Peyer's patch (tissue), 4 donors: ENCODE results near the gene KDM1B. TPM values are rescaled to one million over a fixed set of nuclear protein-coding genes. Genes with fewer than 3 reads are reported as not detected.
A peak's percentile ranks its signal among the peaks of the same experiment; 100 is the strongest.

Experiments
- DNase-seq, 3 donors: peaks; one replicate each; pipeline ENCODE4 v3.0.0-alpha.2; 2017 to 2019
- H3K27ac ChIP-seq, 4 donors: fragments of 200-600 bp; sonication (generic); one replicate each; pipeline ENCODE4 v1.5.1; 2016 to 2019
- H3K27me3 ChIP-seq, 2 donors: fragments of 200-600 bp; sonication (generic); one replicate each; pipeline ENCODE4 v1.5.1; 2019
- H3K36me3 ChIP-seq, 3 donors: fragments of 200-600 bp; sonication (generic); one replicate each; pipeline ENCODE4 v1.5.1; 2016 to 2019
- H3K4me1 ChIP-seq, 4 donors: fragments of 200-600 bp; sonication (generic); one replicate each; pipeline ENCODE4 v1.5.1; 2016 to 2019
- H3K4me3 ChIP-seq, 4 donors: fragments of 200-600 bp; sonication (generic); 1 replicate in 3 of 4; 2 replicates in 1 of 4; pipeline ENCODE4 v1.5.1; 2016 to 2019; ENCODE audit warnings: mild to moderate bottlenecking in 1 of 4
- H3K9me3 ChIP-seq, 4 donors: fragments of 200-600 bp; sonication (generic); one replicate each; pipeline ENCODE4 v1.5.1; 2016 to 2019; ENCODE audit warnings: mild to moderate bottlenecking in 1 of 4
- CTCF ChIP-seq, 6 experiments: fragments of 450-650 bp in 4 of 6; fragments of 200-600 bp in 2 of 6; sonication (generic) in 1 of 6; IDR thresholded peaks; one replicate each; pipeline ENCODE4 v1.5.1; 2017 to 2019; ENCODE audit warnings: antibody characterized with exemption in 6 of 6, mild to moderate bottlenecking in 3 of 6, moderate library complexity in 1 of 6
- POLR2A ChIP-seq, 2 donors: fragments of 450-650 bp; IDR thresholded peaks; one replicate each; pipeline ENCODE4 v1.5.1; 2017; ENCODE audit warnings: antibody characterized with exemption in 2 of 2, mild to moderate bottlenecking in 2 of 2, moderate library complexity in 2 of 2
- total RNA-seq, 4 donors: library from RNA; depleted of rRNA; stranded (reverse); fragments of >200 nt; gene quantifications; one replicate each; pipeline ENCODE4 v1.1.0, GENCODE V29; 2016

Gene KDM1B
- total RNA-seq, 4 donors from 2014 or later: 15.1 to 22.1 (median 19.1) TPM

- Histone ChIP-seq H3K4me1 (peaks cover 2 to 6% (median 3%) of the 10 kb centered on the region in 4 donors), H3K27ac (no peak overlapping the region), H3K4me3 (no peak overlapping the region), H3K27me3 (no peaks in the 10 kb centered on the region), H3K36me3 (no peaks in the 10 kb centered on the region), H3K9me3 (no peaks in the 10 kb centered on the region)
- TF ChIP-seq CTCF (IDR thresholded peaks at IDR 0.05) (no peak), POLR2A (IDR thresholded peaks at IDR 0.05) (no peak)
- no peak for DNase-seq
Observed at GRCh38 chr6:18118330-18118729, 36.9 kb upstream of the KDM1B start.

- Histone ChIP-seq H3K4me3 (no peak overlapping the region), H3K4me1 (peaks cover 2 to 6% (median 3%) of the 10 kb centered on the region in 4 donors), H3K36me3 (no peaks in the 10 kb centered on the region), H3K9me3 (no peaks in the 10 kb centered on the region), H3K27me3 (no peaks in the 10 kb centered on the region), H3K27ac (peak overlapping the region in 1 of 4 donors; percentile 15)
- TF ChIP-seq CTCF (IDR thresholded peaks at IDR 0.05): no peak
- no peak for TF ChIP-seq POLR2A (IDR thresholded peaks at IDR 0.05)
- peak in 1 of 3 donors; percentile 65 for DNase-seq
Observed at GRCh38 chr6:18119236-18119635, 36.0 kb upstream of the KDM1B start.

- H3K27ac ChIP-seq: no peak overlapping the region
- H3K9me3 ChIP-seq: no peaks in the 10 kb centered on the region
- H3K36me3 ChIP-seq: no peaks in the 10 kb centered on the region
- no peaks in the 10 kb centered on the region for H3K27me3 ChIP-seq
- TF ChIP-seq POLR2A (IDR thresholded peaks at IDR 0.05) (no peak), CTCF (IDR thresholded peaks at IDR 0.05) (no peak)
- H3K4me3 ChIP-seq: peak overlapping the region in 3 of 4 donors; percentile 51 to 68 (median 58)
- peaks cover 2 to 6% (median 3%) of the 10 kb centered on the region in 4 donors for H3K4me1 ChIP-seq
- DNase-seq: peak in 1 of 3 donors; percentile 49
Observed at GRCh38 chr6:18121580-18122127, 33.6 kb upstream of the KDM1B start.

DNA sequence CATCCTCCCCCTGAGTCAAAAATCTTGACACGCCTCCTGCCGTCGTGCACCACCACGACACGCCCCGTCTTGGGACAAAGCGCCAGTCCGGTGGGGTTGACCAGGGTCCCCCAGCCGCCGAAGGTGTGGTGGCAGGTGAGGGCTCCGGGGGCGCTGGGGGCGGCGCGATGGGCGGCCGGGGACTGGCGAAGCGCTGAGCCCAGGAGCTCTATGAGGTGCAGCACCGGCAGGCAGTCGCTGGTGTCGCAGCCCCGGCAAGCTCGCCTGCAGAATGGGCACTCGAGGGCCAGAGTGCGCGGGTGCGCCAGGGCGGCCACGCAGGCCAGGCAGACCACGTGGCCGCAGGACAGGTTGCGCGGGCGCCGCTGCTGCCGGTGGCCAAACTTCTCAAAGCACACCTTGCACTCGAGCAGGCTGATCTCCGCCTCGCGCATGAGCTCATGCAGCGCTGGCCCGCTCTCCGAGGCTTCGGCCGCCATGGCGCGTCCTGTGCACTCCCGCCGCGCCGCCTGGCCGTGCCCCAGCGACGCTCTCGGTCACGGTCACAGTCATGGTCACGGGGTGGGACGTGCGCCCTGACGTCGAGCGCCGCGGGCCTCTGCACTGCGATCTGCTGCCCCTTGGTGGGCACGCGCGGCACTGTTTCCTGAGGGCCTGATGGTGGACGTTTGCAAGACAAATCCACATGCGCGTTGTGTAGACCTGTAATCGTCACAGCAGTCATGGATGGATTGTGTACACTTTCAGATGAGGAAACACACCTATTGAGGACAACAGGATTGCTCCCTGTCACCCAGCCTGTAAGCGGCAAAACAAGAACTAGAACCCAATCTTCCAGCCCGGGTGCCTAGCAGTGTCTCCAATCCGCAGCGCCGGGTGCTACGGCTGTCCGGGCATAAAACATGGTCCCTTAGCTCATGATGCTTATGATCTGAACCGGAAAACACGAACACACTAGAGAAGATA, 32.8 kb upstream of the KDM1B start, which contains the start of gene NHLRC1:
Gene NHLRC1 (minus strand): TSS at position 550 of the 966 bp plus-strand sequence. CDS start 71 bp downstream, at position 479.
- peak; percentile 74 to 94 (median 93) for DNase-seq
- no peaks in the 10 kb centered on the region for H3K36me3 ChIP-seq
- H3K27ac ChIP-seq: peak within 1 kb of the TSS; percentile 24 to 68 (median 42)
- peaks cover 2 to 6% (median 3%) of the 10 kb centered on the region in 4 donors for H3K4me1 ChIP-seq
- no peaks in the 10 kb centered on the region for H3K9me3 ChIP-seq
- no peaks in the 10 kb centered on the region for H3K27me3 ChIP-seq
- TF ChIP-seq CTCF (IDR thresholded peaks at IDR 0.05) (peak; percentile 67 to 98 (median 92)), POLR2A (IDR thresholded peaks at IDR 0.05) (peak; percentile 39 to 50)
- H3K4me3 ChIP-seq: peak within 1 kb of the TSS; percentile 41 to 68 (median 54)

GRCh38 chr6:18126121-18126520, 29.1 kb upstream of the KDM1B start:
- no peaks in the 10 kb centered on the region for H3K9me3 ChIP-seq

More at GRCh38 chr6:18126121-18126520, 29.1 kb upstream of the KDM1B start:
- Histone ChIP-seq H3K36me3 (peaks cover 0 to 20% (median 0%) of the 10 kb centered on the region in 3 donors), H3K4me1 (peaks cover 2 to 6% (median 3%) of the 10 kb centered on the region in 4 donors), H3K27me3 (no peaks in the 10 kb centered on the region), H3K4me3 (no peak overlapping the region), H3K27ac (no peak overlapping the region)
- DNase-seq: no peak
- TF ChIP-seq CTCF (IDR thresholded peaks at IDR 0.05) (no peak), POLR2A (IDR thresholded peaks at IDR 0.05) (no peak)
